GM18498 (cell line): ENCODE measurements around the gene TC2N.
"Not testable (repeated sequence)": the region's sequence is repeated elsewhere in the genome, so short reads cannot be mapped to it uniquely, and the experiment has no call there.

ENCODE experiments used
- ATAC-seq: cut with Tn5 transposase; IDR thresholded peaks from one replicate; pipeline ENCODE4 v1.9.1; 2021; ENCODE audit warnings: mild to moderate bottlenecking, moderate library complexity; ENCODE audit not compliant: unreplicated experiment

TC2N gene

DNA sequence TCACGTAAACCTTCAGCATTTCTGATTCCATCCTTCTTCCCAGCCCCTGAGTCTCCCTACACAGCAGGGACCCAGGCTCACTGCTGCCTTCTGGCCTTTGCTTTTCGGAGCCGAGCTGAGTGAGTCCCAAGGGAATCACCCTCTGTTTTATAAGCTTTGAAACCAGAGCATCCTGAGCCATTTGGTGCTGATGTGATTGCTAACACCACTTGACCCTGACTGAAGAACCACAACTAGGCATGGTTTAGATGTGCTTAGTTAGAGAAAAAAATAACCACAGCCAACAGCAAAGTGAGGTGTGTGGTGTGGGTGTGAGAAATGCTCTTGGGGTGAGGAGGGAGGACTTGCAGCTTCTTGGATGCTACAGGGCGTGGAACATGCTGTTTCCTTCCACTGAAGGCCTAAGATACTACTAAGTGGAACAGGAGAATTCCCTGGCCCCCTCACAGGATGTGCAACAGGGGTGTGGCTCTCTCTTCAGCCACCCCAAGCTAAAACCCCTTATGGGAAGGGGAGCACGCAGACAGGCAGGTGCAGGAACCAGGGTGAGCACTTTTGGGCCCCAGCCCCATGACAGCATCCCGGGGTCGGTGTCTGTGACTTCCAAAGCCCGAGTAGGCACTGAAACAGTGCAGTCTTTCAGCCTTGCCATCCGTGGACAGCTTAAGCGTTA, at the start of gene TC2N:
Gene TC2N (minus strand): TSS at position 221 of the 673 bp plus-strand sequence. CDS start 53,767 bp downstream, outside the sequence.
- ATAC-seq = no peak

DNA sequence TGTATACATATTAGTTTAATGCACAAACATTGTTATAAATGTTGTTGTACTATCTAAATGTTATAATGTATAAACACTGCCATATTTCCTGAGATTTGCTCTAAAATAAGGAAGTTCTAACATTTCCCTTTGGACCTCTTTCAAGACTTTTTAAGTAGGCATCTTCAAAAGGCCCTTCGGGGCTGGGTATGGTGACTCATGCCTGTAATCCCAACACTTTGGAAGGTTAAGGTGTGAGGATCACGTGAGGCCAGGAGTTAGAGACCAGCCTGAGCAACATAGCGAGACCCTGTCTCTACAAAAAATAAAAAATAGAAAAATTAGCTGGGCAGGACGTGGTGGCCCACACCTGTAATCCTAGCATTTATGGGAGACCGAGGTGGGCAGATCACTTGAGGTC, 44.7 kb upstream of the TC2N start:
- ATAC-seq = no peak

DNA sequence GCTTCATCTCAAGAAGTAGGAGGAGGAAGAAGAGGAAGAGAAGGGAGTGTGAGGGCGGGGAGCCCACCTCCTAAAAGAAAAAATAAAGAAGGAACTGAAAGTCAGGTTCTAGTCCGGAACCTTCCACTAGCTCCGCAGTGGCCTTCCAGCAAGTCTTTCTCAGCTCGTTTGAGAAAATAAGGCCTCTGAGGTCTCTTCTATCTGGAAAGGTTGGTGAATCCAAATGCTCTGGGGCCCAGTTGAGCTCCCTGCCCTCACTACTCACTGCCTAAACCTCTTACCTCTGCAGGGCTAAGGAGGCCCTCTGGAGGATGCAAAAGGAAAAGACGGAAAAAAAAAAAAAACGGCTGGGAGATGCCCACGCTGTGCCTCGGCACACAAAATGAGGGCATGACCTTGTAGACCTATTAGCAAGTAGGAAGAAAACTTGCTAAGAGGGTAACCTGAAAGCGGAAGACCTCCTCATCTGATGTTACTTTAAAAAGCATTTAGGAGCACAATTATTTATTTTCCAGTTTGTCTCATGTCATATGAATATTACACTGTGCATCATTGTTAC, 44.2 kb upstream of the TC2N start:
- peak; percentile 53 for ATAC-seq

DNA sequence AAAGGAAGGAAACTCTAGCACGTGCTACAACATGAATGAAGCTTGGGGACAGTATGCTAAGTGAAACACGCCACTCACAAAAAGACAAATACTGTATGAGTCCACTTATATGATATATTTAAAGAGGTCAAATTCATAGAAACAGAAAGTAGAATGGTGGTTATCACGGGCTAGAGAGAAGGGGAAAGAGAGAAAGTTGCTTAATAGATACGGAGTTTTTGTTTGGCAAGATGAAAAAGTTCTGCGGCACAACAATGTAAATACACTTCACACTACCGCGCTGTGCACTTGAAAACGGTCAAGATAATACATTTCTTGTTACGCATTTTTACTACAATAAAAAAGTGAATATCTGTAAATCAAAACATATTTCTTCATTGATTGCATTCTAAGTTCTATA, 42.9 kb upstream of the TC2N start:
- ATAC-seq = no peak

DNA sequence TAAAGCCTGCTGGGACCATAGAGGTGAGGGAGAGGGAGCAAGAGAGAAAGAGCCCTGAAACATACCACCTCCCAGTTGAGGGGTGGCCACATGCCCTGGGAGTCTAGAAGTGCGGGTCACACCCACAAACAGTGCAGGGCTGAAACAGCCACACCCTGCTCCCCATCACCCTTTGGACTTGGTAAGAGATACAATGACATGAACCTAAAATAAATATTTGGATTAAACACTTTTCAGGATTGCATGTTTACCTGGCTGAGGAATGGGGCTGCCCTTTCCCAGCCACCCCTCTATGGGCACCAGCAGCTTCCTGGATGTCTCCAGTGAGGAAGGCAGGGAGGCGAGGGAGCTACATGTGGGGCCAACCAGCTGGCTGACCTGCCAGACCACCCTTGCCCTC, 39.0 kb upstream of the TC2N start:
- no peak for ATAC-seq

DNA sequence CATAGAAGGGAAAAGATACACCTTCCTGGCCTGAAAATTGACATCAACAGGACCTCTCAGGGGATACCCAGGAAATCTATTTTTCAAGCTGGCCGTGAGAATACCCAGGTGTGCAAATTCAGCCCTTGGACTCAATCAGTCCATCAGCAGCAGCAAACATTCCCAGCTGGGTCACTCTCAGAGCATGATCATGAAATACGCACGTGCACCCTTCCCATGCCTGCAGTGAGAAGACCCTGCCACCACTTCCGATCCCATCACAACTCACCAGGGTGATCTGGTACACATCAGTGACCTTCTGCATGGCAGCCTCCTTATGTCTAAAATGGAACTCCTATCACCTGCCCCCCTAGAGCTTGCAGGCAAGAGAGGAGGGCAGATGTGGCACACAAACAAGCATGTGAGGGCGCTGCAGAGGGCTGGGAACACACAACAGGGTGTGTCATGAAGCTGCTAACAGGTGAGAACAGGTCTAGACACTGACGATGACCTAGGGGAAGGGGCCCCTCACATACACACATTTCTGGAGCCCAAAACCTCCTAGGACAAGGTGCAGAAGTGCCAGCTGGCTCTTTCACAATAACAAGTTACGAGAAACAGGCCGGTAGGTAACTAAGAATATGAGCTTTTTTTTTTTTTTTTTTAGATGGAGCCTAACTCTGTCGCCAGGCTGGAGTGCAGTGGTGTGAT, 37.8 kb upstream of the TC2N start:
- ATAC-seq = no peak

DNA sequence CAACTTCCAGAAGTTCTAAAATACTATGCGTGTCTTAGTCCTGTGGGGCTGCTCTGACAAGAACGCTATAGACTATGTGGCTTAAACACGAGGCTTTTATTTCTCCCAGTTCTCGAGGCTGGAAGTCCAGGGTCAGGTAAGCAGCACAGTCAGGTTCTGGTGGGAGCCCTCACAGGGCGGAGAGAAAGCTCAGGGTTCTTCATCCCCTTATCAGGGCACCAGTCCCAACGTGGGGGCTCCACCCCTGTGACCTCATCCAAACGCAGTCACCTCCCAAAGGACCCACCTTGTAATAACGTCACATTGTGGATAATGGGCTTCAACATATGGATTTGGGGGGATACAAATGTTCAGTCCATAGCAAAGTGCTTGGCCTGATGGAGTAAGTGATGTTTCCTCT, 37.1 kb upstream of the TC2N start:
- no peak for ATAC-seq

DNA sequence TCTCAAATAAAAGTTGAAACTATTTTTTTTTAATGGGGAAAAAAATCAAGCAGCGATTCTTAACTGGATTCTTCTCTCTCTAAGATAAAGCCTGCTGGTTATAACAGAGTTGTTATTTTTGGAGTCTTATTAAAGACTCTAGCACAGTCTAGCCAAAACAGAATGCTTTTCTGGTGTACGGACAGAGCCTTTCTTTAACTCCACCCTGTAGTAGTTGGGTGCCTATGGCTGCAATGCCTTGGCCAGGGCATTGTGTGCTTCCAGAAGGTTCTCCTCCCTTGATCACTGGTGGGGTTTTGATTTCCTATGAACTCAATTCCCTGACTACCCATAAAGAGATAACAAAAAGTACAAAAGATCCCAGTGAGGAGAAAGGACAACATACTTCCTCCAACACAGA, 35.7 kb upstream of the TC2N start:
- no peak for ATAC-seq

DNA sequence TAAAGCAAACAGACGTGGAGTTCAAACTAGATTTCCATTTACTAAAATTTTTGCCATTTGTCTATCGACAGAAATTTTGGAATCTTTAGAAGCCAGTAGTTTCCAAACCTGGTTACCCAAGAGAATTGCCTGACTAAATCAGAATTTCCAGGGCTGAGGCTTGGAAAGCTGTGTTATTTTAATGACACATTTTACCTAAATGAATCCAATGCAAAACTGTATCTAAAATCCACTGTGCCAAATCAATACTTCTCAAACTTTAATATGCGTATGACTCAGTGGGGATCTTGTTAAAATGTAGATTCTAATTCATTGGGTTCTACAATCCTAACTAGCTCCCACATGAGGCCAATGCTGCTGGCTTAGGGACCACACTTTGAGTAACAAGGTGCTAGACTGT, 35.0 kb upstream of the TC2N start:
- ATAC-seq = no peak

DNA sequence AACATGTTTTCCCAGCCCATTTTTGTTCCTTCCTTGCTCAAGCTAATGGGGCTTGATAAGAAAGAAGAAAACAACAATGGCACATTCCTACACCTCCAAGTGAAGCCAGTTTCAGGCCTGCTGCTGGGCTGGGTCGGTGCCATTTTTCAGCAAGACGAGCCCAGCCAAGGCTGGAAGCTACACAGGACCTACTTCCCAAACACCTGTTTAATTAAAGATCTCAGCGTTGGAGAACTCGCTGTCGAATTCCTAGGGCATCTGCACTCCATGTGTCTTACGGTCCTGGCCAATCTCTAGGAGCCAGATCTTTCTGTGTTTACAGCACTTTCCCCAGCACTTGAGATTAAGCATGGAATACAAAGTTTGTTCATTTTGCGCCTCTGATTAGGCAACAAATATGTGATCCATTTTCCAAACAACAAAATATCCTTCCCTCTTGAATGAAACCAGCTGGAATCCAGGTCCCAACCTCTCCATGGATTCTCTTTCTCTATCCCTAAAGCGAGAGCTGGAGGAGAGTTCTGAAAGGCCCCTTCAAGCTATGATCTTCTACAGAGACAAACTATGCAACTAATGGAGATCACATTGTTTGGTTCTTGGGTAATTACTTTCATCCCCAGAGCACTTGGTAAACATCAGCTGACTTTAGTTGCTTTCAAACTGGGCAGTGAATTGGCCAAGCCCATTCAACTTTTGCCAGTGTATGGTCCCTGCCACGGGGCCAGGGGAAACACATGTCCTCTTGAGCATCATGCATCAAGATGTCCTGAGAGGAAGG, 34.3 kb upstream of the TC2N start:
- no peak for ATAC-seq

DNA sequence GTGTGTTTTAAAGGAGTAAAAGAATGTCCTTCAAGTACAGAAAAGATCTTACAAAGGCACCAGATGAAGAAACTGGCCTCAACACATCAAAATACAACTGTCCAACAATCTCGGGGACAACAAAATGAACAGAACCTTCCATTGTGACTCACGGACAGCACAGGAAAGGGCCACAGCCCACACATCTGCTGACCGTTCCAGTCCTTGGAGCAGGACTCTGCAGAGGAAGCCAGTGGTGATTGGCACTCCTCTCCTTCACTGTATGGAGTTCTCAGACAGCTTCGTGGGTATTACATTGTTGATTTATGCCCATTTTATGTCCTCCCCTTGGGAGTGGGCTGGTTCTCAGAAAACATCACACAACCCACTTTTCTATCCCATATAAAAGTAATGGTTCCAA, 32.5 kb upstream of the TC2N start:
- no peak for ATAC-seq

DNA sequence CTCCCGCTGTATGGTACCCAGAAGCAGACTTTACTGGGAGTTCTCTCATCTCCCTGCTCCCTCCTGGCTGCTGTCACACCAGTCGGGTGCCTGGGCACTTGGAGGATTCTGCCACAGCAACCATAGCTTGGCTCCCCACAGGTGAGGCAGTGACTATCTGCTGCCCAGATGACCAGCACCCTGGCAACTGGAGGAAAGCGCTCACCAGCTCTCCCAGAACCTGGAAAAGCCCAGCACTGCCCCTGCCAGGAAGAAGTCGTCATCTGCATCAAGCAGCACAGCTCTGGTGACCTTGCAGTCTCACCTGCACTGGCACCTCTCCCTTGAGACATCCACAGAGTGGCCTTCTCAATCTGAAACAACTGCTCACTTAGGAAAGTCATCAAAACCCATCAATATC, 31.9 kb upstream of the TC2N start:
- no peak for ATAC-seq

DNA sequence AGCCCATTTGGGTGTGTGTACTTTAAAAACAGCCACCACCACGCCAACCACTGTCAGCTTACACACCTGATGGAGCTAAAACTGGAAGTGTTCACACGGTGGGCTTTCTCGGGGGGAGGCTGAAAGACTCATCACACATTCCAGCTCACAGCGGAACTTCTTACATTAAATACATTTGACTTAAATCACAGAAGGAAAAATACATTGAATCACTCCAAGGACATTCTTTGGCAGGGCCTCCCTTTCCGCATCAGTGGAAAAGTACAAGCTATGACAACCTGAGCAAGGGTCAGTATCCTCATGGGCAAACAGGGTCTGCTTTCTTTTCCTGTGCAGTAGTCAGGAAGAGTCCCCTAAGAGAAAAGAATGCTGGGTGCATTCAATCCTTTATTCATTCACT, 31.0 kb upstream of the TC2N start:
- ATAC-seq = no peak

DNA sequence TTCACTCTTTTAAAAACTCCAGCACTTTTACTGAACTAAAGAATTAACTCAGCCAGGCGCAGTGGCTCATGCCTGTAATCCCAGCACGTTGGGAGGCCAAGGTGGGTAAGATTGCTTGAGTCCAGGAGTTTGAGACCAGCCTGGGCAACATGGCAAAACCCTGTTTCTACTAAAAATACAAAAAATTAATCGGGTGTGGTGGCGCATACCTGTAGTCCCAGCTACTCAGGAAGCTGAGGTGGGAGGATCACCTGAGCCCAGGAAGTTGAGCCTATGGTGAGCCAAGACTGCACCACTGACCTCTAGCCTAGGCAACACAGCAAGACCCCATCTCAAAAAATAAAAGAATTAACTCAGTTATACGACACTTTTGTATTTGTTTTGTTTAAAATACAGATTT, 30.4 kb upstream of the TC2N start:
- ATAC-seq = not testable (repeated sequence)

DNA sequence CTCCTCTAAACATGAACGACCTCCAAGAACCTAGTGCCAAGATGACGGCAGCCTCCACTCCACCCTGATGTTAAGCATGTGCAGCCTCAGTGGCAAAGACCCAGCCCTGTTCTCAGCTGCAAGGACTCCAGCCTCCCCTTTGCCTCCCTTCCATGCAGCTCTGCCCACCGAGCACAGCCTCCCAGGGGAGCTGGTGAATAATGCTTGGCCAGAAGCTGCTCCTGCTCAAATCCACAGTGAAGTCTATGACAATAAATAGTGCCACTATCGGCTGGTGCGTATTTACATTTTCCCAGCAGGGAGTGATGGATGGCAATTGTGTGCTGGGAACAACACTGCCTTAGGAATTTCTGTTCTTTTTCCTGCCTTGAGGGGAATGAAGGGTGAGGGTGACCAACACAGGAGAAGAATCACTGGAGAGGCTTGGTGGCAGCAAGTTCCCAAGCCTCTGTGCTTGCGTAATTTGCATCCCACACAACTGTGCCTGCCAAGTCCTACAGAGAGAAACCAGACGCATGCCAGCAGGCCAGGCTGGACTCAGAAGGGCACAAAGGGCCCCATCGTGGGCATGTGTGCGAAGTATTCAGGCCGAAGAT, 29.9 kb upstream of the TC2N start:
- no peak for ATAC-seq

DNA sequence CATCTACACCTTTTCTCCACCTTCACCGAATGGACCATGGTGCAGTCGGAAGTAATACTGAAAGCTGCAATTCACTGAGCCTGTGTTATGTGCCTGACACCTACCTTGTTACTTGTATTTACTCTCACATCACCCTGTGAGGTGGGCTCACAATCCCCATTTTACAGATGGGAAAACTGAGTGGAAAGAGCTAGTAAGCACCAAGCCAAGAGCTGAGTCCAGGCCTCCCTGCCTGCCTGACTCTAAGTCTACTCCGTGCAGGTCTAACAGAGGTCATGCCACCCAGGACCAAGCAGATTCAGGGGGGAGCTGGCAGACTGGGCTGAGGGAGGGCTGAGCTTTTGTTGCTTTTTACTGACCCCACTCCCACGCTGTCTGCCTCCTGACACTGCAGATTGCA, 29.1 kb upstream of the TC2N start:
- ATAC-seq = no peak

DNA sequence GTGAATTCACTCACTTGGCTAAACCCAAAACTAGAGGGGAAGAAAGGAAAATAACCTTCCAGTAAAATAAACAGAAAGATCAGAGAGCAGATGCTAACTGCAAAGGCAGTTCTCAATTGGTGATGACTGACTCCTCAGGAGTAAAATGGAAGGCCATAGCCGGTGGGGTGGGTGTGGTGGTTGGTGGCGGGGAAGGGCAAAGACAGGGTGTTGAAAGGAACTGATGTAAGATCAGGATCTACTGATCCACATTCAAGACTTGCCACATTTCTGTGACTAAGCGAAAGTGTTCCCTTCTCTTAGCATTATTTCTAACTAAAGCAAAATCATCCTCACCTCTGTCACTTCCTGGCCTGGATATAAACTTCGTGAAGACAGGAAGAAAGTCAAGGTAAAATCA, 26.3 kb upstream of the TC2N start:
- no peak for ATAC-seq

DNA sequence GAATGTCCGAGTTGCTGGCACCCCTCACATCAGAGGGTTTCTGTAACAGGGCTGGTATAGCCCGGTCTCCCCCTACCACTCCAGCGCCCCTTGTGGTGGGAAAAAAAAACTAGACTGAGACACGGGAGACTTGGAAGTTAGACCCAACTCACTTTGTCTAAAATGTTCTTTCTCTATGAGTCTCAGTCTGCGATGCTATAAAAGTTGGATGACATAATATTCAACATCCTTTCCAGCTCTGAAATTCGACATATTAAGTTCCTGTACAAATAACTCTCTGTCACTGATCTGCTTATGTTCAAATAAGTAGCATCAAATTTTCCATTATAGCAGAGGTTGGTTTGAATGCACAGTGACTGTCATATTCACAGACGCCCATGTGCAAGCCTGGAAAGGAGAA, 25.7 kb upstream of the TC2N start:
- ATAC-seq = no peak

DNA sequence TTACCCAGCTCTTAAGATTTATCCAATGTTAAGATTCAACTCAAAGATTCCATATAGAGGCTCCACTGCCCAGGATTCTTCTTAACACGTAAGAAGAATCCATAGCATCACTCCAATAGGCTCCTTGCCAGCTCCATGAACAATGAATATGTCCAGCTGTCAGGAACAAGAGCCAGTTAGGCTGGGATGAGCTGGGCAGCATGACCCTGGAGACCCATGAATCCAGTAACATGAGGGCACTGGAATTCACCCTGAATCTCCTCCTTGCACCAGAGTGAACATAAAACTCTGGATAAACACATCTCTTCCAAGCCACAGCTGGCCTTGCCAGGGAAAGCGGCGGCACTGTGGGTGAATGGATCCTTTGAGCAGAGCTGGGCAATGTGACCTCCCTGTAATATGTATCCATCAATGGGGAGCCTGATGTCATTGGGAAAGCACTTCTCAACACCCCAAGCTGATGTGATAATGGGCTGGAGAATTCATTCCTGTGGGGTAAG, 24.4 kb upstream of the TC2N start:
- no peak for ATAC-seq

DNA sequence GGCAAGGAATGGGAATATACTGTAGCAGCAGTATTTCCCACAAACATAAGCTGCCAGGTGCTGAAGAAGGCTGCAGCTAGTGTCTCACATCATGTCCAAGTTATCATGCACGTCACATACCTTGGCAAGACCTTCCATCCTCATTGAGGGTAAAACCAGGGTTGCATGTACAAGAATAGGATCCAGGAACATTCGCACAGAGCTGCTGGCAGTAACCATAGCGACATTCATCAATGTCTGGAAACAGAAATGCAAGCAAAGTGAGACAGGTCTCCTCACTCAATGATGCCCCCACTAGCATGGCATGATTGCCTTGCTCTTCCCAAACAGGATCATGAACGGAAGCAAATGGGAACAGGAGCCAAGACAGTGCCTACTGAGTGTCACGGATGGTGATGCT, 23.8 kb upstream of the TC2N start:
- no peak for ATAC-seq

DNA sequence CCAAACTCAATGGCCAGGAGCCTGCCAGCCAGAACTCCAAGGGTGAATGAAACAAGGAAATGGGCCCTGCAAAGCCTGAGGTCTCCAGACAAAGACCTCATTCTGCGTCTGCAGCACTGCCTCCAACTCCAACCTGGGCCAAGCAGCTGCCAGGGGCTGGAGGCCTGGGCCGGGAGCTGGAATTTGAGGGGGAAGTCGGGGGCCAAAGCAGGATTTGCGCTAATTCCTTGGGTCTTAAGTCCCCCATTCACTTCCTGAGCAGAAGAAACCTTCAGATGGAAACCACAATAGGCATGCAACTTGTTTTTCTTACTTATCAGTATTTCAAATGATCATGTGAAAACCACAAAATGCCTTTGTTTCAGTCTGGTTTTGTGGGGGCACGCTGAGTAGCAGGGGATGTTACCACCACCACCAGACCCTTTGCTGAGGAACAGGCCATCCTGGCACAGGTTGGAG, 23.0 kb upstream of the TC2N start:
- no peak for ATAC-seq
